Germinal center (tissue), 1 donor: Measurements from ENCODE around the gene TCF21.
"Not testable (repeated sequence)": the region's sequence is repeated elsewhere in the genome, so short reads cannot be mapped to it uniquely, and the experiment has no call there.

Source experiments
- DNase-seq: peaks from one replicate; pipeline ENCODE4 v3.0.0; 2012; ENCODE audit warnings: mixed read lengths, low spot score

The TCF21 gene

GRCh38 chr6:133923938-133924593, 35.2 kb downstream of the TCF21 start:
- DNase-seq: peak; percentile 52

- not testable (repeated sequence) for DNase-seq
Measured at GRCh38 chr6:133931221-133931620, 42.3 kb downstream of the TCF21 start.

GRCh38 chr6:133936352-133936751, 47.4 kb downstream of the TCF21 start:
- not testable (repeated sequence) for DNase-seq

GRCh38 chr6:133937909-133938308, 49.0 kb downstream of the TCF21 start:
- no peak for DNase-seq

GRCh38 chr6:133938533-133938932, 49.6 kb downstream of the TCF21 start:
- DNase-seq: no peak

- no peak for DNase-seq
Measured at GRCh38 chr6:133939778-133940667, 51.1 kb downstream of the TCF21 start.
